Uterus (tissue), 2 donors: Measurements from ENCODE around the gene ERLIN1.

Source experiments
- CTCF ChIP-seq, 4 experiments: fragments of 200-600 bp in 2 of 4; fragments of 450-650 bp in 2 of 4; sonication (generic) in 2 of 4; IDR thresholded peaks; one replicate each; pipeline ENCODE4 v1.5.1; 2016 to 2019; ENCODE audit warnings: antibody characterized with exemption in 4 of 4, mild to moderate bottlenecking in 2 of 4, moderate library complexity in 1 of 4
- POLR2A ChIP-seq, 2 donors: fragments of 450-650 bp; IDR thresholded peaks; one replicate each; pipeline ENCODE4 v1.6.1; 2016; ENCODE audit warnings: antibody characterized with exemption in 2 of 2, mild to moderate bottlenecking in 1 of 2, moderate library complexity in 1 of 2

- TF ChIP-seq CTCF (IDR thresholded peaks at IDR 0.05) (no peak), POLR2A (IDR thresholded peaks at IDR 0.05) (no peak)
These were observed 46.8 kb downstream of the ERLIN1 start for GRCh38 chr10:100138921-100139496.
